ENCODE results near the gene NXF1. TPM values are rescaled to one million over a fixed set of nuclear protein-coding genes. Genes with fewer than 3 reads are reported as not detected.
A peak's percentile ranks its signal among the peaks of the same experiment; 100 is the strongest.

NXF1 gene
- total and polyA plus RNA-seq, 2 of the 13 experiments (the other 11 are each of a cell fraction or from before 2014, with no cell fraction given) = 30.4 to 30.9 TPM

- peak; percentile 59; the same call in 1 of the 2 replicates for TF ChIP-seq SAFB2 (CRISPR knock-in tag; IDR thresholded peaks at IDR 0.05; ENCODE audit: borderline replicate concordance, low read depth)
- peak; percentile 63; the same call in 1 of the 2 replicates for TF ChIP-seq ZNF274 (CRISPR knock-in tag; IDR thresholded peaks at IDR 0.05)
- peak; percentile 73; the same call in 1 of the 2 replicates for TF ChIP-seq ZFX (CRISPR knock-in tag; IDR thresholded peaks at IDR 0.05; ENCODE audit: low read depth)
- TF ChIP-seq ELF1 (CRISPR knock-in tag; IDR thresholded peaks at IDR 0.05) = peak; percentile 62
Measured at GRCh38 chr11:62831520-62832335, 26.5 kb upstream of the NXF1 start, which contains the start of gene STX5 (continued).

DNA sequence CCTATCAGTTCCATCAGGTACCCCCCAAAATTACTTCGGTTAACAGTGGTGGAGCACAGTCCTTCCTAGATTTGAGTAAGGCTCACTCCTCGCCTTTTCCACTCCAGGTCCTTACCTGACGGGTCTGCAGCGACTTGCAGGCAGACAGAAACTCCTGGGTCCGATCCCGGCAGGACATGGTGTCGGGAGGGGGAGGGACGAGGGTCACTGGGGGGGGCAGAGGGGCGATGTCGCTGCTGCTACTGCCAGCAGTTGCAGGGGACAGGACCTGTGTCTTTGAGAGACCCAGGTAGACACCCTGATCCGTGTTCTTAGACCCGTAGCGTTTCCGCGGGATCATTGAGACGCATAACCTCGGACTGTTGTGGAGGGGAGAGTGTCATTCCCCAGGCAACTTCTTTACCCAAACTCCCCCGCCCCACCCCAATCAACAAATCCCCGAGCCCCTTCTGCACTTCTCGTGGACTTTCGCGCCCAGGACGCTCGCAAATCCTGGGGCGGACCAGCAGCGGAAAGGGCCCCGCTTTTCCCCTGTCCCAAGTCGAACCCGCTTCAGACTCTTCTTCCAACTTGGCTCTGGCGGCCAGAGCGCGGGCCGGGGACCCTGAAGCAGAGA lies 25.8 kb upstream of the NXF1 start:
- H3K4me2 ChIP-seq (ENCODE audit: low read depth, low read length) = peak overlapping the region; percentile 90
- H4K20me1 ChIP-seq (ENCODE audit: insufficient read depth, low read length) = no peaks in the 10 kb centered on the region
- peak; percentile 49 for ATAC-seq
- POLR2A ChIA-PET = interaction anchor here (0.9 to 4.7 kb wide), 21 partner anchors 9 to 209 kb away, joined by 3 to 164 read pairs (median 12); partner anchors contain the start of genes B3GAT3, BSCL2, C11orf98 and CSKMT
- WGBS (ENCODE audit: low lambda C conversion rate) = 2% methylated on average over 26 of the region's 33 CpGs
- H2AFZ ChIP-seq (ENCODE audit: low read length) = no peak overlapping the region
- H3K9ac ChIP-seq (ENCODE audit: insufficient read depth, low read depth, low read length) = peak overlapping the region; percentile 94
- in situ Hi-C loops (cut with HindIII; ENCODE audit: extremely low pct_ligation_motif_present, low pct_unique_long_range_greater_than_20kb) = loop anchor here (5.0 kb wide), 1 partner anchor 44 kb away; the partner anchor contains the start of gene TMEM179B
- CTCF ChIA-PET (ENCODE audit: low intra/inter-chr PET ratio, low total read pairs) = no interaction called here
- FAIRE-seq = no peak
- DNase-seq (ENCODE audit: low spot score) = peak; percentile 57
- H3K27me3 ChIP-seq (ENCODE audit: control insufficient read depth in 1 of 2, insufficient read depth in 2 of 2, low read length in 2 of 2) = no peaks in the 10 kb centered on the region; a peak in 1 of 5 replicates
- H3K4me1 ChIP-seq (ENCODE audit: insufficient read depth, low read length) = peaks cover 32% of the 10 kb centered on the region
- H3K9me3 ChIP-seq (ENCODE audit: low read length) = no peaks in the 10 kb centered on the region
- peaks cover 29% of the 10 kb centered on the region for H3K79me2 ChIP-seq (ENCODE audit: insufficient read depth, low read length)
- peak overlapping the region; percentile 78 to 100 (median 99) for H3K4me3 ChIP-seq (replicated peaks in 1 of 3; ENCODE audit: insufficient read depth in 1 of 3, low read depth in 2 of 3, low read length in 3 of 3)
- intact Hi-C loops (cut with micrococcal nuclease; ENCODE audit: unreplicated experiment) = loop anchor here (1.0 to 2.0 kb wide), 3 partner anchors 10 to 44 kb away; partner anchors contain the start of genes NXF1 and TMEM179B
- no TSS peak for BruUV-seq (replicated peaks)
- peak overlapping the region; percentile 95 for H3K27ac ChIP-seq (ENCODE audit: extremely low read length, insufficient read depth, low read length)
- peaks cover 20 to 42% of the 10 kb centered on the region in 2 experiments for H3K36me3 ChIP-seq (replicated peaks in 1 of 2; ENCODE audit: control insufficient read depth in 1 of 2, insufficient read depth in 2 of 2, low read length in 2 of 2)
- TF ChIP-seq SIN3A (IDR thresholded peaks at IDR 0.05; ENCODE audit: borderline replicate concordance, low read depth, low read length) (peak; percentile 47; the same call in 1 of the 2 replicates), ZNF678 (CRISPR knock-in tag; IDR thresholded peaks at IDR 0.05) (no peak), POLR2A (IDR thresholded peaks at IDR 0.05; ENCODE audit: insufficient read depth in 1 of 2, low read depth in 2 of 2, low read length in 2 of 2) (0 out of 4 replicates have a peak, but pooled peaks of 1 of the 2 experiments have one; percentile 0), HNF4G (IDR thresholded peaks at IDR 0.05; ENCODE audit: borderline replicate concordance, low read depth, low read length) (0 out of 2 replicates have a peak, but pooled peaks have one; percentile 10), HNF4G (CRISPR knock-in tag; IDR thresholded peaks at IDR 0.05; ENCODE audit: borderline replicate concordance, low read depth) (no peak), CREB1 (IDR thresholded peaks at IDR 0.05) (no peak), CREB1 (CRISPR knock-in tag; IDR thresholded peaks at IDR 0.05) (no peak), ZNF362 (CRISPR knock-in tag; IDR thresholded peaks at IDR 0.05; ENCODE audit: borderline replicate concordance) (0 out of 2 replicates have a peak, but pooled peaks have one; percentile 3), ISL2 (CRISPR knock-in tag; IDR thresholded peaks at IDR 0.05) (no peak), ZNF749 (CRISPR knock-in tag; IDR thresholded peaks at IDR 0.05; ENCODE audit: borderline replicate concordance) (peak; percentile 46; the same call in 1 of the 2 replicates), TFAP4 (IDR thresholded peaks at IDR 0.05; ENCODE audit: borderline replicate concordance, low read depth) (0 out of 2 replicates have a peak, but pooled peaks have one; percentile 29), HDAC1 (CRISPR knock-in tag; IDR thresholded peaks at IDR 0.05) (peak; percentile 56; the same call in 1 of the 2 replicates), ZNF737 (CRISPR knock-in tag; IDR thresholded peaks at IDR 0.05; ENCODE audit: borderline replicate concordance) (no peak), HNRNPLL (IDR thresholded peaks at IDR 0.05; ENCODE audit: low read depth, low read length, poor library complexity, severe bottlenecking) (peak; percentile 26)
- TF ChIP-seq, protein P1, sequence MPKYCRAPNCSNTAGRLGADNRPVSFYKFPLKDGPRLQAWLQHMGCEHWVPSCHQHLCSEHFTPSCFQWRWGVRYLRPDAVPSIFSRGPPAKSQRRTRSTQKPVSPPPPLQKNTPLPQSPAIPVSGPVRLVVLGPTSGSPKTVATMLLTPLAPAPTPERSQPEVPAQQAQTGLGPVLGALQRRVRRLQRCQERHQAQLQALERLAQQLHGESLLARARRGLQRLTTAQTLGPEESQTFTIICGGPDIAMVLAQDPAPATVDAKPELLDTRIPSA (CRISPR knock-in tag; IDR thresholded peaks at IDR 0.05; ENCODE audit: borderline replicate concordance) = no peak
